HEK293T (cell line): ENCODE measurements around the gene LRRC72.

Experiments
- CTCF ChIA-PET: fragments of 350-600 bp; formaldehyde crosslinking; extraction: SDS; loops from one replicate; lab custom pipeline; 2021; ENCODE audit warnings: antibody characterized with exemption, inconsistent platforms; lab: Yijun Ruan, JAX
- POLR2A ChIA-PET: fragments of 350-600 bp; formaldehyde crosslinking; extraction: SDS; loops from one replicate; lab custom pipeline; 2020; ENCODE audit warnings: antibody characterized with exemption, inconsistent platforms; lab: Yijun Ruan, JAX
- DNase-seq: peaks from one replicate; pipeline ENCODE4 v3.0.0; 2012; ENCODE audit warnings: mixed read lengths; ENCODE audit errors: extremely low spot score
- ARNT ChIP-seq: fragments of 450-650 bp; IDR thresholded peaks from 2 replicates; pipeline ENCODE4 v1.6.1; 2017; ENCODE audit warnings: mild to moderate bottlenecking
- BHLHE40 ChIP-seq: fragments of 450-650 bp; IDR thresholded peaks from 2 replicates; pipeline ENCODE4 v1.6.1; 2016; ENCODE audit warnings: mild to moderate bottlenecking, moderate library complexity, borderline replicate concordance
- CTBP1 ChIP-seq: fragments of 450-650 bp; IDR thresholded peaks from 2 replicates; pipeline ENCODE4 v1.6.1; 2016; ENCODE audit warnings: borderline replicate concordance
- ELF4 ChIP-seq: fragments of 450-650 bp; IDR thresholded peaks from 2 replicates; pipeline ENCODE4 v1.6.1; 2017; ENCODE audit warnings: antibody characterized with exemption
- FOXA1 ChIP-seq: fragments of 450-650 bp; IDR thresholded peaks from 2 replicates; pipeline ENCODE4 v1.6.1; 2016; ENCODE audit warnings: mild to moderate bottlenecking
- FOXK2 ChIP-seq: fragments of 450-650 bp; IDR thresholded peaks from 2 replicates; pipeline ENCODE4 v1.6.1; 2016; ENCODE audit warnings: mild to moderate bottlenecking
- FOXM1 ChIP-seq: fragments of 450-650 bp; IDR thresholded peaks from 2 replicates; pipeline ENCODE4 v1.6.1; 2017; ENCODE audit warnings: mild to moderate bottlenecking, borderline replicate concordance
- HDGF ChIP-seq: fragments of 450-650 bp; IDR thresholded peaks from 2 replicates; pipeline ENCODE4 v1.6.1; 2017; ENCODE audit warnings: antibody characterized with exemption, borderline replicate concordance
- L3MBTL2 ChIP-seq: fragments of 450-650 bp; conservative IDR thresholded peaks from 2 replicates; pipeline ENCODE4 v1.6.1; 2016; ENCODE audit warnings: mild to moderate bottlenecking
- LEF1 ChIP-seq: fragments of 450-650 bp; IDR thresholded peaks from 2 replicates; pipeline ENCODE4 v1.6.1; 2017; ENCODE audit warnings: mild to moderate bottlenecking, borderline replicate concordance
- NFRKB ChIP-seq: fragments of 450-650 bp; IDR thresholded peaks from 2 replicates; pipeline ENCODE4 v1.6.1; 2016; ENCODE audit warnings: mild to moderate bottlenecking, moderate library complexity
- PKNOX1 ChIP-seq: fragments of 450-650 bp; IDR thresholded peaks from 2 replicates; pipeline ENCODE4 v1.6.1; 2016
- SP1 ChIP-seq: fragments of 450-650 bp; IDR thresholded peaks from 2 replicates; pipeline ENCODE4 v1.6.1; 2017
- SUZ12 ChIP-seq: fragments of 450-650 bp; IDR thresholded peaks from 2 replicates; pipeline ENCODE4 v1.6.1; 2016; ENCODE audit warnings: mild to moderate bottlenecking
- TARDBP ChIP-seq: fragments of 450-650 bp; IDR thresholded peaks from 2 replicates; pipeline ENCODE4 v1.6.1; 2016
- ZNF384 ChIP-seq: fragments of 450-650 bp; IDR thresholded peaks from 2 replicates; pipeline ENCODE4 v1.6.1; 2016

The LRRC72 gene

DNA sequence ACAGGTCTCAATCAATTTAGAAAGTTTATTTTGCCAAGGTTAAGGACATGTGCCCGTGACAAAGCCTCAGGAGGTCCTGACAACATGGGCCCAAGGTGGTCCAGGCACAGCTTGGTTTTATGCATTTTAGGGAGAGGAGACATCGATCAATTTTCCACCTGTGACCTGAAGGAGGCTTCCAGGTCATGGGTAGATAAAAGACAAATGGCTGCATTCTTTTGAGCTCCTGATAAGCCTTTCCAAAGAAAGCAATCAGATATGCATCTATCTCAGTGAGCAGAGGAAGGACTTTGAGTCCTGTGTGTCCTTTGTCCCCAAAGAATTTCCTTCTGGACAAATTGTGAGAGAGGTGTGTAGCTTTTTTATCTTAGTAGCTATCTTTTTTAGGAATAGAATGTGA lies 15.8 kb downstream of the LRRC72 start:
- no peak for DNase-seq
- ChIA-PET POLR2A (no interaction called here), CTCF (interaction anchor here (1.2 kb wide), 1 partner anchor 22 kb away, joined by 5 read pairs; no protein-coding TSS in a partner anchor)
- TF ChIP-seq SUZ12 (no peak), BHLHE40 (no peak), SP1 (no peak), L3MBTL2 (no peak), NFRKB (no peak), PKNOX1 (no peak), FOXA1 (no peak), FOXK2 (no peak), TARDBP (no peak), HDGF (no peak), LEF1 (no peak), ARNT (no peak), FOXM1 (no peak), CTBP1 (no peak), ELF4 (no peak), ZNF384 (no peak)

- no peak for DNase-seq
- TF ChIP-seq ZNF384 (no peak), HDGF (no peak), ELF4 (no peak), LEF1 (no peak), NFRKB (no peak)
- POLR2A ChIA-PET: no interaction called here
- CTCF ChIA-PET: no interaction called here
These were observed 16.8 kb downstream of the LRRC72 start for GRCh38 chr7:16543456-16543855.

DNA sequence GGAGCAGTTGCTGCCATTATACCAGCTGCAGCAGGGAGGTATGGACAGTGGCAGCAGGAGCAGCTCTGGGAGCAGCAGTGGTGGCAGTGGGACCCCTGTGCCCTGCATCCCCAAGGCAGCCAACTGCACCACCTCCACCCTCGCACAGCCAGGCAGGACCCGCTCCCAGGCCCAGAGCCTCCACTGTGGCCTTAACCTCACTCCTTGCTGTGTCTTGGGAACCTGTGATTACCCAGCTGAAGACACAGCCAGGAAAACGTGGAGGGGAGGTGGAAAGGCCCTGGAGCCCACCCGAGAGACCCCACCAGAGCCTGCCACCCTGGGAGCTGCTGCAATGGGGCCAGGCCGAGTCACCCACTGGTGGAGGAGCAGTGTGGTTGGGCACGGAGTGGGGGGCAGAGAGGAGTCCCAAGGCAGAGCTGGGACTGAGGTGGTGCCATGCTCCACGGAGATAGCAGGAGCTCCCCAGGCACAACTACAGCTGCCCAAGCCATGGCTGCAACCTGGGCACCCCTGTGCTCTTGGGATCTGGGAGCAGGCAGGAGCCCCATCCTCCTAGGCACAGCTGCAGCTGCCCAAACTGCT lies 20.4 kb downstream of the LRRC72 start:
- ChIA-PET CTCF (no interaction called here), POLR2A (no interaction called here)
- no peak for DNase-seq
- TF ChIP-seq LEF1 (no peak), SUZ12 (no peak), ZNF384 (no peak), ELF4 (no peak), NFRKB (no peak), FOXK2 (no peak), SP1 (no peak), BHLHE40 (no peak), TARDBP (no peak), PKNOX1 (no peak), ARNT (no peak), CTBP1 (no peak), HDGF (no peak), L3MBTL2 (no peak), FOXA1 (no peak), FOXM1 (no peak)

DNA sequence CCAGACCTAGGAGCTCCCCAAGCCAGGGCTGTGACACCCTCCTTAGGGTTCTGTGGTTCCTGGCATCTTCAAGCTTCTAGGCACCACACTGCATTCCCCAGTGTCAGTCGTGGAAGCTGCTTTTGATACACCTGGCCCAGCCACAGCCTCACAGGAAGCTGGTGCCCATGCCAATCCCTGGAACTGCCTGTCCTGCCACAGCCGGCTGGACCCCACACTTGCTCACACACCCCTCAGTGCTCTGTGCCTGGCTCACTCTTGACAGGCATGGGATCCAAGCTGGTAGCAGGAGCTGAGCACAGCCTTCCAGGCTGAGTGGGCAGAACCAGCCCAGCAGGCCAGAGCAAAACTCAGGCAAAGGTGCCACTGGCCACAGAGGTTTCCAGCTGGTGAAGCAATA lies 21.8 kb downstream of the LRRC72 start:
- DNase-seq: no peak
- POLR2A ChIA-PET: no interaction called here
- CTCF ChIA-PET: interaction anchor here (1.4 kb wide), 1 partner anchor 16 kb away, joined by 5 read pairs; no protein-coding TSS in a partner anchor
- no peak for TF ChIP-seq ARNT
- TF ChIP-seq L3MBTL2: no peak
- TF ChIP-seq FOXM1: no peak
- no peak for TF ChIP-seq LEF1
- TF ChIP-seq PKNOX1: no peak
- TF ChIP-seq ZNF384: no peak
- TF ChIP-seq BHLHE40: no peak
- no peak for TF ChIP-seq NFRKB
- TF ChIP-seq TARDBP: no peak
- no peak for TF ChIP-seq ELF4
- no peak for TF ChIP-seq FOXA1
- TF ChIP-seq FOXK2: no peak
- TF ChIP-seq HDGF: no peak
- no peak for TF ChIP-seq CTBP1
- TF ChIP-seq SUZ12: no peak
- TF ChIP-seq SP1: no peak

DNA sequence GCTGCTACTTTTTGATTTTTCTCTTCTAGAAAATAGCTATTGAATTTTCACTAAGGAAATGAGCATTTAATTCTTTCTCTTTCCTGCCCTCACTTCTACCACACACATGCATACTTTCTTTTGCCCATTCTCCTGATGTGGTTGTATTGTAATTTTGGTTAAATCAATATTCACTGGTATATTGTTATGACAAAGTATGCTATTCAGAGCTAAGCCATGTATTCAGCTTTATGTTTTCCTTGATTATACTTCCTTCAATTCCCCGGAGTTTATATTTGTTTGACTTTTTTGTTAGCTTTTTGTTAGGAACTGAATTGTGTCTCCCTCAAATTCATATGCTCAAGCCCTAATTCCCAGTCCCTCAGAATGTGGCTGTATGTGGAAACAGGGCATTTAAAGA lies 24.0 kb downstream of the LRRC72 start:
- CTCF ChIA-PET: interaction anchor here (1.4 kb wide), 1 partner anchor 14 kb away, joined by 3 read pairs; no protein-coding TSS in a partner anchor
- TF ChIP-seq TARDBP: no peak
- no peak for TF ChIP-seq ZNF384
- no peak for TF ChIP-seq PKNOX1
- TF ChIP-seq SP1: no peak
- TF ChIP-seq CTBP1: no peak
- no peak for TF ChIP-seq NFRKB
- no peak for TF ChIP-seq LEF1
- TF ChIP-seq L3MBTL2: no peak
- TF ChIP-seq HDGF: no peak
- POLR2A ChIA-PET: interaction anchor here (1.0 kb wide), 1 partner anchor 130 kb away, joined by 3 read pairs; no protein-coding TSS in a partner anchor
- no peak for DNase-seq
